Spleen (tissue), 7 donors: ENCODE measurements around the gene FLT1.

Experiments used
- POLR2AphosphoS5 ChIP-seq, 3 donors: sonication (generic); formaldehyde crosslinking; IDR thresholded peaks; one replicate each; pipeline ENCODE4 v1.5.1; 2017; ENCODE audit warnings: antibody characterized with exemption in 3 of 3
- TF ChIP-seq, protein P1 (sequence below), 11 experiments: fragments of 200-600 bp in 7 of 11; fragments of 450-650 bp in 4 of 11; sonication (generic) in 4 of 11; IDR thresholded peaks in 8 of 11; conservative IDR thresholded peaks in 3 of 11; 1 replicate in 7 of 11; 2 replicates in 4 of 11; pipeline versions ENCODE4 v1.4.0 to v1.8.0; 2016 to 2021; ENCODE audit warnings: antibody characterized with exemption in 11 of 11, inconsistent platforms in 4 of 11, mild to moderate bottlenecking in 1 of 11
- donor health status: DM: no; HTN: no; CAD: no; lungs with moderate emphysema.
- donor health status: DM: no; HTN: no; CAD: no.
- donor health status: DM: no; HTN: no; CAD: no.

DNA sequence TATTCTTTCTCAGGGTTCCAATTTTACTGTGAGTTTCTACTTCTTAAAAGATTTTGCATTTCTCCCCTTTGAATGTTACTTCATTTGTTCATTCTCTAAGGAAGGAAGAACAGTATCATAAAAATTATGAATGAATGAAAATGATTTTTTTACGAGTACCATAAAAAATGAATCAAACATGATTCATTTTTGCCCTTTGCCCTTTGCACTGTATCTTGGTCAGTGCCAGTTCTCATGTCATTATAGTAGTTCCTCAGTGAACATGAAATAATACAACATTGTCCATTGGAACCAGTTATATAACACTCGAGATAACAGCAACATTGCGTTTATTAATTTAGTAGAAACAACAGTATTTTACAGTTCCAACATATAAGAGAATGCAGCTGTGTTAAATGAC is 28.8 kb downstream of the FLT1 start:
- TF ChIP-seq, protein P1, sequence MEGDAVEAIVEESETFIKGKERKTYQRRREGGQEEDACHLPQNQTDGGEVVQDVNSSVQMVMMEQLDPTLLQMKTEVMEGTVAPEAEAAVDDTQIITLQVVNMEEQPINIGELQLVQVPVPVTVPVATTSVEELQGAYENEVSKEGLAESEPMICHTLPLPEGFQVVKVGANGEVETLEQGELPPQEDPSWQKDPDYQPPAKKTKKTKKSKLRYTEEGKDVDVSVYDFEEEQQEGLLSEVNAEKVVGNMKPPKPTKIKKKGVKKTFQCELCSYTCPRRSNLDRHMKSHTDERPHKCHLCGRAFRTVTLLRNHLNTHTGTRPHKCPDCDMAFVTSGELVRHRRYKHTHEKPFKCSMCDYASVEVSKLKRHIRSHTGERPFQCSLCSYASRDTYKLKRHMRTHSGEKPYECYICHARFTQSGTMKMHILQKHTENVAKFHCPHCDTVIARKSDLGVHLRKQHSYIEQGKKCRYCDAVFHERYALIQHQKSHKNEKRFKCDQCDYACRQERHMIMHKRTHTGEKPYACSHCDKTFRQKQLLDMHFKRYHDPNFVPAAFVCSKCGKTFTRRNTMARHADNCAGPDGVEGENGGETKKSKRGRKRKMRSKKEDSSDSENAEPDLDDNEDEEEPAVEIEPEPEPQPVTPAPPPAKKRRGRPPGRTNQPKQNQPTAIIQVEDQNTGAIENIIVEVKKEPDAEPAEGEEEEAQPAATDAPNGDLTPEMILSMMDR (IDR thresholded peaks at IDR 0.05 in 8 of 11, conservative IDR thresholded peaks at IDR 0.05 in 3 of 11) = no peak
- TF ChIP-seq POLR2AphosphoS5 (IDR thresholded peaks at IDR 0.05) = no peak
